Measurements from ENCODE around the gene H1-8. TPM values are rescaled to one million over a fixed set of nuclear protein-coding genes. Genes with fewer than 3 reads are reported as not detected.

H1-8 gene
- total RNA-seq, 2 experiments from 2014 or later = not detected

- Mint-ChIP-seq H3K27me3 (no peaks in the 10 kb centered on the region), H3K4me3 (no peak overlapping the region), H3K9me3 (no peaks in the 10 kb centered on the region), H3K27ac (no peak overlapping the region), H3K36me3 (no peaks in the 10 kb centered on the region), H3K4me1 (peaks cover 16% of the 10 kb centered on the region)
- DNase-seq = no peak
Observed at GRCh38 chr3:129577925-129578786, 35.2 kb downstream of the H1-8 start.

DNA sequence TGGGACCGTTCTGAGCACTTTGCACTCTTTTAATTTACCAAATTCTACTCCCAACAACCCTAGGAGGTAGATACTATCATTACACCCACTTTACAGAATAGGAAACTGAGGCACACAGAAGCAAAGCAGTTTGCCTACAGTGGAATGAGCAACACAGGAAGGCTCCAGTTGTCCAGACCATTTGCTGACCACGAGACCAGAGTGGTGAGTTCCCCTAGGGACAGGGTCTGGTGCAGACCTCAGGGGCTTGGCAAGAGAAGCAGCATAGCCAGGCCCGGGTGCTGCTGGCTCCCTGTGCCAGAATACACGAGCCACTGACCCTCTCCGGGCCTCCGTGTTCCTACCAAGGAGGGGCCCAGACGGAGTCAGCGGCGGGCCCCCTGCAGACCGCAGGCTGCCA is 37.0 kb downstream of the H1-8 start:
- DNase-seq = no peak
- Mint-ChIP-seq H3K27ac (no peak overlapping the region), H3K9me3 (no peaks in the 10 kb centered on the region), H3K36me3 (no peaks in the 10 kb centered on the region), H3K4me3 (no peak overlapping the region), H3K27me3 (no peaks in the 10 kb centered on the region), H3K4me1 (peaks cover 16% of the 10 kb centered on the region)

DNA sequence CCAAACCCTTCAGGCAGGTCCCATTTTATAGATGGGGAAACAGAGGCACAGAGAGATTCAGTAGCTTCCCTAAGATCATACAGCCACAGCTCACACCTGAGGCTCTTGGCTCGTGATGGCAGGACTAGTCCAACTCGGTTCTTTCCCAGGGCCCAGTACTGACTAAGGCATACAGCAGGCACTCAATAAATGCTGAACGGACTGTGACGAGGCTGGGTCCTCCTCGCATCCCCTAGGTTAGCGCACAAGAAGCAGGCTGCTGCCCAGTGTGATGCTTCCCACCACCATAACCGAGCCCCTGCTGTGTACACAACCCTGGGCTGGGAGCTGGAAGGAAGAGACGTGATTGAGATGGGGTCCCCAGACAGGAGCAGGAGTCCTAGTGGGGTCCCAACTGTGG is 38.6 kb downstream of the H1-8 start:
- Mint-ChIP-seq H3K27me3 (no peaks in the 10 kb centered on the region), H3K36me3 (no peaks in the 10 kb centered on the region), H3K9me3 (no peaks in the 10 kb centered on the region), H3K4me3 (no peak overlapping the region), H3K4me1 (peaks cover 8% of the 10 kb centered on the region), H3K27ac (no peak overlapping the region)
- DNase-seq = no peak

- H3K4me1 Mint-ChIP-seq = peaks cover 4% of the 10 kb centered on the region
- H3K4me3 Mint-ChIP-seq = no peak overlapping the region
- H3K27ac Mint-ChIP-seq = no peak overlapping the region
- no peaks in the 10 kb centered on the region for H3K27me3 Mint-ChIP-seq
- no peak for DNase-seq
- no peaks in the 10 kb centered on the region for H3K9me3 Mint-ChIP-seq
- no peaks in the 10 kb centered on the region for H3K36me3 Mint-ChIP-seq
Observed at GRCh38 chr3:129582799-129583198, 39.8 kb downstream of the H1-8 start.

DNA sequence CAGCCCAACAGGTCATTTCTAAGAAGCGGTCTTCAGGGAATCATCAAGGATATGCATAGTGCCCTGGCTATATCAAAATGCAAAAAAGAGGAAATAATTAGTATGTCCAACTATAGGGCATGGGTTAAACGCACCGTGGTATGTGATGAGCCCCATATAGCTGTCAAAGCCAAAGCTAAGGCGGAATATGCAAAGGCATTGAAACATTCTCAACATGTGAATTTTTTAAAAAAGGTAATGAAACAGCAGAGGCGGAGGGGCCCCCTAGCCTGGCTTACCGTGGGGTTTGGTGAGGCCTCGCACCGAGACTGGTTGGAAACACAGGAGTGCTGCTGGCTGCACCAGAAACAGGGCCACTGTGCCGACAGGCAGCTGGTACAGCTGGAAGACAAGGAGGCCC is 40.3 kb downstream of the H1-8 start:
- Mint-ChIP-seq H3K4me1 (peaks cover 2% of the 10 kb centered on the region), H3K27me3 (no peaks in the 10 kb centered on the region), H3K4me3 (no peak overlapping the region), H3K9me3 (no peaks in the 10 kb centered on the region), H3K27ac (no peak overlapping the region), H3K36me3 (no peaks in the 10 kb centered on the region)
- no peak for DNase-seq

GRCh38 chr3:129584631-129585030 is 41.7 kb downstream of the H1-8 start:
- DNase-seq = no peak
- H3K27me3 Mint-ChIP-seq = no peaks in the 10 kb centered on the region
- H3K27ac Mint-ChIP-seq = no peak overlapping the region
- no peaks in the 10 kb centered on the region for H3K4me1 Mint-ChIP-seq
- H3K4me3 Mint-ChIP-seq = no peak overlapping the region
- H3K36me3 Mint-ChIP-seq = no peaks in the 10 kb centered on the region
- H3K9me3 Mint-ChIP-seq = no peaks in the 10 kb centered on the region

- DNase-seq = no peak
- Mint-ChIP-seq H3K36me3 (no peaks in the 10 kb centered on the region), H3K27ac (no peak overlapping the region), H3K4me1 (no peaks in the 10 kb centered on the region), H3K9me3 (no peaks in the 10 kb centered on the region), H3K4me3 (no peak overlapping the region), H3K27me3 (no peaks in the 10 kb centered on the region)
Observed at GRCh38 chr3:129585949-129586657, 43.1 kb downstream of the H1-8 start.

DNA sequence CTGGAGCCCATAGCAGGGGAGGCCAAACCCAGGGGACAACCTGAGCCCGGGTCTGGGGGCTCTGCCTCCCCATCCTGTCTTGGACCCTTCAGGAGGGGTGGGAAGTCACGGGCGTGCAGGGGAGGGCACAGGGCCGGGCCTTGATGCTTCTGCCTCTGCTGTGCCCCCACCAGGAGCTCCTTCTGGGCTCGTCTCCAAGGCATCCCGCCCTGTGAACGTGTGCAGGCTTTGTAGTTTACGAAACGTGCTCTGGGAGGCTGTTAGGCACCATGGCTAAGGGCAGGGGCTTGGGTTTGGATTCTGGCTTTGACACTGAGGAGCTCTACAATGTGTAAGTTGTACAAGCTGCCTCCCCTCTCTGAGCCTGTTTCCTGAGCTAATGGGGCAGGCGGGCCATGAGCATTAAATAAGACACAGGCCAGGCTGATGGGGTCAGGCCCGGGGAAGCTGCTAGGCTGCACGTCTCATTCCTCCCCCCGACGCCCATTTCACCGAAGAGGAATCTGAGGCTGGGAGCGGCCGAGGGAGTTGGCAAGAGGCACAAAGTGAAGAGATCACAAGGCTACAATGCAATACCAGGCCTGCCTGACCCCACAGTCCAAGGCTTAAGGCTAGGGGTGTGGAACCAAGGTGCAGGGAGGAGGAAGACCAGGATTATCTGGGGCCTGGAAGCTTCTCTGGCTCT is 43.9 kb downstream of the H1-8 start:
- DNase-seq = no peak
- no peak overlapping the region for H3K27ac Mint-ChIP-seq
- peaks cover 7% of the 10 kb centered on the region for H3K27me3 Mint-ChIP-seq
- H3K36me3 Mint-ChIP-seq = no peaks in the 10 kb centered on the region
- H3K9me3 Mint-ChIP-seq = no peaks in the 10 kb centered on the region
- H3K4me3 Mint-ChIP-seq = no peak overlapping the region
- H3K4me1 Mint-ChIP-seq = no peaks in the 10 kb centered on the region

GRCh38 chr3:129587566-129588210 is 44.7 kb downstream of the H1-8 start:
- H3K4me3 Mint-ChIP-seq = no peak overlapping the region
- H3K9me3 Mint-ChIP-seq = no peaks in the 10 kb centered on the region
- no peaks in the 10 kb centered on the region for H3K4me1 Mint-ChIP-seq
- H3K27ac Mint-ChIP-seq = no peak overlapping the region
- peaks cover 8% of the 10 kb centered on the region for H3K27me3 Mint-ChIP-seq
- H3K36me3 Mint-ChIP-seq = no peaks in the 10 kb centered on the region
- no peak for DNase-seq

DNA sequence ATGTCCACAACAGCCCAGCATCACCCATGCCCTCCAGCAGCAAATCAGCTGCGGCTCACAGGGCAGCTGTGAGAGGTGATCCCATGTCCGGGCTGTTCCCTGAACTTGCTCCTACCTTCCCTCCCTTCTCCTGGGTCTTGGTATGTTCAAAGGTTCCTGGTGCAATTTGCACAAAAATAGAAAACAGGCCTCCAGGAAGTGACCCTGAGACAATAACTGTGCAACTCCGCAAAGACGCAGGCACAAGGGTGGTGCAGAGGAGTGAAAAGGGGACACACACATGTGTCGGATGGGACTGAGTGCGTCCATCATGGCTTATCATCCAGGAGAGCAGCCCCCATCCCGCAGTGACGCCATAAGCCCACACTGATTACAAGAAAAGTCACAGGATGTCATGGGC is 47.2 kb downstream of the H1-8 start:
- Mint-ChIP-seq H3K27ac (no peak overlapping the region), H3K36me3 (no peaks in the 10 kb centered on the region), H3K27me3 (peaks cover 30% of the 10 kb centered on the region), H3K9me3 (no peaks in the 10 kb centered on the region), H3K4me3 (no peak overlapping the region), H3K4me1 (peaks cover 18% of the 10 kb centered on the region)
- DNase-seq = no peak

DNA sequence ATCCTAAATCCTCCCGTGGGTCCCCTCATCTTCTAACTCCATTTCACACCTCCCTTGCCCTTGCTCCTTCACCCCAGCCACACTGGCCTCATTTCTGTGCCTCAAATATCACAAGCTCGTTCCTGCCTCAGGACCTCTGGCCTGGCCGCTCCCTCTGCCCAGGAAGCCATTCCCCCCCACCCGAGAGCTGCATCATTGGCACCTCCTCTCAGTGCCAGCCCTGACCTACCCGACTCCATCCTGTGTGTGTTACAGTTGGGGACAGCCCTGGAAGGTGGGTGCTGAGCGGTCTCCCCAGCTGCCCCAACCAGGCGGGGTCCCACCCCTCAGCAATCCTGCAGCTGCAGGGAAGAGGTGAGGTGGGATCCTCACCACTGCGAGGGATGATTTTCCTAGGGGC is 49.0 kb downstream of the H1-8 start:
- Mint-ChIP-seq H3K36me3 (no peaks in the 10 kb centered on the region), H3K4me1 (peaks cover 18% of the 10 kb centered on the region), H3K9me3 (no peaks in the 10 kb centered on the region), H3K27ac (no peak overlapping the region), H3K27me3 (peaks cover 33% of the 10 kb centered on the region), H3K4me3 (no peak overlapping the region)
- DNase-seq = no peak

- Mint-ChIP-seq H3K27ac (no peak overlapping the region), H3K4me1 (peaks cover 18% of the 10 kb centered on the region), H3K9me3 (no peaks in the 10 kb centered on the region), H3K4me3 (no peak overlapping the region), H3K36me3 (no peaks in the 10 kb centered on the region), H3K27me3 (peaks cover 33% of the 10 kb centered on the region)
- DNase-seq = no peak
Observed at GRCh38 chr3:129592381-129593131, 49.6 kb downstream of the H1-8 start.

DNA sequence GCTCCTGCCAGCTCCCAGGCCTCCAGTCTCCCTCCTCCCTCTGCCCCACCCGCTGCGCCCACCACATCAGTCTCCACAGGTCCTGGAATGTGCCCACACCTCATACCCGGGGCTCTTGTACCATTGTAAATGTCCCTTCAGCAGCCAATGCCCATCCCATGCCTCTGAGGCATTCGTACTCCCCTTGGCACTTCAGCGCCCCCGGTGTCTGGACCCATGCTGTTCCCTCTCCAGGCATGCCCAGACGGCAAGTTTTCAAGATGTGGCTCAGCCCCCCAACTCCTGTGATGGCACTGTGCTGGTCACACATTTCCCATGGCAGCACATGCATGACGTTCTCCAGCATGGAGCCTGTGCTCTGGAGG is 50.2 kb downstream of the H1-8 start:
- Mint-ChIP-seq H3K4me1 (peaks cover 18% of the 10 kb centered on the region), H3K27me3 (peaks cover 33% of the 10 kb centered on the region), H3K9me3 (no peaks in the 10 kb centered on the region), H3K27ac (no peak overlapping the region), H3K4me3 (no peak overlapping the region), H3K36me3 (no peaks in the 10 kb centered on the region)
- no peak for DNase-seq

DNA sequence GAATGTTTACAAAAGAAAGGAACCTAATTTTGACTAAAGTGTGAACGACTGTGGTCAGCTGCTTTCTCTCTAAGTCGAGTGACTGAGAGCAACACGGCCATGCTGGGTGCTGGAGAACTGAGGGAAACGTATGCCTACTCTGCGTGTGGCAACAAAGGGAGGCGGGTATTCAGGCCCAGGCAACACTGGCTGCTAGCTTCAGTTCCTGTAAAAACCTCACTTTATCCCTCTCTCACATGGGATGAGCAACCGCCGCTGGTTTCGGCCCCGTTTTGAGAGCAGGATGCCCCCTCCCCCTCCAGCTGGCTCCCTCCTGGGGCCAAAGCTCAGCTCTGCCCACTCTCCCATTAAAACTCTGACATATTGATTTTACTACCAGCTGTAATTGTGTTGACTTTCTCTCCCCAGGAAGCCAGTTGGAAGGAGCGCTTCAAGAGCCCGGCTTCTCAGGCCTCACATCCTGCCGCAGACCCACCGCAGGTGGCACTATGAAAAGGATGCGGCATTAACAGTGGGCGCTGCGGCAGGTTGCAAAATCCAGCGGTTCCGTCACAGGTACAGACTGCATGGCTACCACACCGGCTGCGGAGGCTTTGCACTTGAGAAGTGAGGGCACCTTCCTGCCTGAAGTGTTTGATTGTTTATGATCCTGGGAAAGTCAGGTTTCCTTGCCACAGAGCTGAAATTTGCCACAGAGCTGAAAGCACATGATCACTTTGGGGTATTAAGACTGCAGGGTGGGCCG is 50.8 kb downstream of the H1-8 start:
- peaks cover 18% of the 10 kb centered on the region for H3K4me1 Mint-ChIP-seq
- H3K36me3 Mint-ChIP-seq = no peaks in the 10 kb centered on the region
- H3K9me3 Mint-ChIP-seq = no peaks in the 10 kb centered on the region
- no peak overlapping the region for H3K27ac Mint-ChIP-seq
- peaks cover 33% of the 10 kb centered on the region for H3K27me3 Mint-ChIP-seq
- peak; percentile 71 for DNase-seq
- peak overlapping the region; percentile 38 for H3K4me3 Mint-ChIP-seq
